ENCODE measurements around the gene ZRANB3. TPM values are rescaled to one million over a fixed set of nuclear protein-coding genes. Genes with fewer than 3 reads are reported as not detected.
"Not testable (repeated sequence)": the region's sequence is repeated elsewhere in the genome, so short reads cannot be mapped to it uniquely, and the experiment has no call there.

ZRANB3 gene
- total RNA-seq, 1 experiment from 2014 or later, result 15.9 TPM

GRCh38 chr2:135335256-135335655 is 195.8 kb downstream of the ZRANB3 start:
- no peak for DNase-seq

GRCh38 chr2:135327146-135327545 is 203.9 kb downstream of the ZRANB3 start:
- Histone ChIP-seq H3K4me1 (no peaks in the 10 kb centered on the region; the same call in 1 of the 2 replicates), H3K4me3 (no peak overlapping the region), H3K27ac (no peak overlapping the region), H3K27me3 (no peaks in the 10 kb centered on the region), H3K9me3 (replicated peaks) (peaks cover 5% of the 10 kb centered on the region; the same call in 1 of the 2 replicates), H3K36me3 (no peaks in the 10 kb centered on the region)
- no peak for DNase-seq

More at GRCh38 chr2:135335256-135335655, 195.8 kb downstream of the ZRANB3 start:
- Histone ChIP-seq H3K27ac (no peak overlapping the region), H3K4me1 (peaks cover 6% of the 10 kb centered on the region; the same call in 1 of the 2 replicates), H3K4me3 (no peak overlapping the region), H3K36me3 (no peaks in the 10 kb centered on the region), H3K9me3 (replicated peaks) (0 out of 2 replicates have a peak, but pooled peaks cover 6% of the 10 kb centered on the region), H3K27me3 (no peaks in the 10 kb centered on the region)

- Histone ChIP-seq H3K4me1 (peaks cover 6% of the 10 kb centered on the region; the same call in 1 of the 2 replicates), H3K27me3 (no peaks in the 10 kb centered on the region), H3K4me3 (no peak overlapping the region), H3K9me3 (replicated peaks) (peaks cover 1% of the 10 kb centered on the region; the same call in 1 of the 2 replicates), H3K27ac (no peak overlapping the region), H3K36me3 (no peaks in the 10 kb centered on the region)
- no peak for DNase-seq
These were observed 210.3 kb downstream of the ZRANB3 start for GRCh38 chr2:135320465-135321355.

GRCh38 chr2:135318808-135319207 is 212.2 kb downstream of the ZRANB3 start:
- no peak for DNase-seq
- Histone ChIP-seq H3K9me3 (replicated peaks) (no peaks in the 10 kb centered on the region), H3K4me3 (no peak overlapping the region), H3K36me3 (no peaks in the 10 kb centered on the region), H3K27ac (no peak overlapping the region), H3K27me3 (no peaks in the 10 kb centered on the region), H3K4me1 (peaks cover 6% of the 10 kb centered on the region; the same call in 1 of the 2 replicates)

GRCh38 chr2:135317375-135317774 is 213.6 kb downstream of the ZRANB3 start:
- Histone ChIP-seq H3K36me3 (no peaks in the 10 kb centered on the region), H3K4me3 (no peak overlapping the region), H3K27ac (no peak overlapping the region), H3K4me1 (peaks cover 6% of the 10 kb centered on the region; the same call in 1 of the 2 replicates), H3K9me3 (replicated peaks) (no peaks in the 10 kb centered on the region), H3K27me3 (no peaks in the 10 kb centered on the region)
- no peak for DNase-seq

- Histone ChIP-seq H3K4me1 (peaks cover 6% of the 10 kb centered on the region; the same call in 1 of the 2 replicates), H3K27ac (no peak overlapping the region), H3K4me3 (no peak overlapping the region), H3K9me3 (replicated peaks) (no peaks in the 10 kb centered on the region; the same call in 1 of the 2 replicates), H3K27me3 (no peaks in the 10 kb centered on the region), H3K36me3 (no peaks in the 10 kb centered on the region)
- DNase-seq, result no peak
These were observed 219.1 kb downstream of the ZRANB3 start for GRCh38 chr2:135311962-135312361.

- no peaks in the 10 kb centered on the region for H3K27me3 ChIP-seq
- H3K4me1 ChIP-seq, result peaks cover 6% of the 10 kb centered on the region; the same call in 1 of the 2 replicates
- H3K4me3 ChIP-seq, result no peak overlapping the region
- DNase-seq, result no peak
- no peaks in the 10 kb centered on the region; the same call in 1 of the 2 replicates for H3K9me3 ChIP-seq (replicated peaks)
- H3K27ac ChIP-seq, result no peak overlapping the region
- no peaks in the 10 kb centered on the region for H3K36me3 ChIP-seq
These were observed 219.8 kb downstream of the ZRANB3 start for GRCh38 chr2:135311268-135311667.

- H3K27me3 ChIP-seq, result no peaks in the 10 kb centered on the region
- H3K4me3 ChIP-seq, result no peak overlapping the region
- no peaks in the 10 kb centered on the region; the same call in 1 of the 2 replicates for H3K4me1 ChIP-seq
- no peaks in the 10 kb centered on the region; the same call in 1 of the 2 replicates for H3K9me3 ChIP-seq (replicated peaks)
- DNase-seq, result no peak
- no peaks in the 10 kb centered on the region for H3K36me3 ChIP-seq
- no peak overlapping the region for H3K27ac ChIP-seq
These were observed 226.3 kb downstream of the ZRANB3 start for GRCh38 chr2:135304694-135305093.

- peaks cover 4% of the 10 kb centered on the region for H3K36me3 ChIP-seq
- no peaks in the 10 kb centered on the region for H3K9me3 ChIP-seq (replicated peaks)
- no peak overlapping the region for H3K4me3 ChIP-seq
- no peak for DNase-seq
- no peaks in the 10 kb centered on the region; the same call in 1 of the 2 replicates for H3K4me1 ChIP-seq
- no peaks in the 10 kb centered on the region for H3K27me3 ChIP-seq
- H3K27ac ChIP-seq, result no peak overlapping the region
These were observed 231.3 kb downstream of the ZRANB3 start for GRCh38 chr2:135299658-135300244.

- Histone ChIP-seq H3K27me3 (no peaks in the 10 kb centered on the region), H3K4me1 (no peaks in the 10 kb centered on the region; the same call in 1 of the 2 replicates), H3K27ac (no peak overlapping the region), H3K9me3 (replicated peaks) (no peaks in the 10 kb centered on the region), H3K4me3 (no peak overlapping the region), H3K36me3 (peaks cover 4% of the 10 kb centered on the region)
- no peak for DNase-seq
These were observed 231.9 kb downstream of the ZRANB3 start for GRCh38 chr2:135299165-135299564.

GRCh38 chr2:135287121-135287520 is 243.9 kb downstream of the ZRANB3 start:
- H3K4me3 ChIP-seq; DNase-seq; H3K36me3 ChIP-seq; H3K27me3 ChIP-seq; H3K27ac ChIP-seq; H3K9me3 ChIP-seq (replicated peaks); H3K4me1 ChIP-seq: not testable (repeated sequence)

- no peaks in the 10 kb centered on the region for H3K9me3 ChIP-seq (replicated peaks)
- no peaks in the 10 kb centered on the region for H3K27me3 ChIP-seq
- no peaks in the 10 kb centered on the region for H3K4me1 ChIP-seq
These were observed 245.6 kb downstream of the ZRANB3 start for GRCh38 chr2:135285391-135285790.

GRCh38 chr2:135281379-135281778 is 249.6 kb downstream of the ZRANB3 start:
- Histone ChIP-seq H3K27ac (no peak overlapping the region), H3K4me3 (no peak overlapping the region), H3K27me3 (no peaks in the 10 kb centered on the region), H3K9me3 (replicated peaks) (no peaks in the 10 kb centered on the region), H3K4me1 (no peaks in the 10 kb centered on the region), H3K36me3 (no peaks in the 10 kb centered on the region)
- DNase-seq, result peak in 1 of 2 experiments; percentile 10

More at GRCh38 chr2:135285391-135285790, 245.6 kb downstream of the ZRANB3 start:
- DNase-seq, result no peak
- H3K4me3 ChIP-seq, result no peak overlapping the region
- no peaks in the 10 kb centered on the region for H3K36me3 ChIP-seq
- no peak overlapping the region for H3K27ac ChIP-seq

- Histone ChIP-seq H3K27me3 (no peaks in the 10 kb centered on the region), H3K9me3 (replicated peaks) (no peaks in the 10 kb centered on the region), H3K36me3 (no peaks in the 10 kb centered on the region; the same call in 1 of the 2 replicates), H3K4me1 (no peaks in the 10 kb centered on the region), H3K4me3 (no peak overlapping the region), H3K27ac (no peak overlapping the region)
- DNase-seq, result no peak
These were observed 251.8 kb downstream of the ZRANB3 start for GRCh38 chr2:135279209-135279608.

- Histone ChIP-seq H3K27me3 (no peaks in the 10 kb centered on the region), H3K4me1 (no peaks in the 10 kb centered on the region), H3K36me3 (no peaks in the 10 kb centered on the region; the same call in 1 of the 2 replicates), H3K27ac (no peak overlapping the region), H3K4me3 (no peak overlapping the region), H3K9me3 (replicated peaks) (no peaks in the 10 kb centered on the region)
- no peak for DNase-seq
These were observed 254.5 kb downstream of the ZRANB3 start for GRCh38 chr2:135276525-135276924.

All from SJCRH30 (cell line).